Transverse colon (tissue), 4 donors: ENCODE data around the gene MGAT5B. TPM values are rescaled to one million over a fixed set of nuclear protein-coding genes. Genes with fewer than 3 reads are reported as not detected.

Experiments
- DNase-seq: peaks from one replicate; pipeline ENCODE4 v3.0.0-alpha.2; 2019
- H3K27ac ChIP-seq, 4 donors: fragments of 200-600 bp; sonication (generic); 2 replicates each; pipeline ENCODE4 v1.5.1; 2016 to 2018; ENCODE audit warnings: inconsistent platforms in 4 of 4
- H3K27me3 ChIP-seq: fragments of 200-600 bp; sonication (generic); 2 replicates; pipeline ENCODE4 v1.5.1; 2017; ENCODE audit warnings: inconsistent platforms
- H3K36me3 ChIP-seq, 4 donors: fragments of 200-600 bp; sonication (generic); 2 replicates each; pipeline ENCODE4 v1.5.1; 2017 to 2019; ENCODE audit warnings: inconsistent platforms in 4 of 4
- H3K4me1 ChIP-seq, 4 donors: fragments of 200-600 bp; sonication (generic); 2 replicates each; pipeline ENCODE4 v1.5.1; 2017 to 2020; ENCODE audit warnings: inconsistent platforms in 4 of 4
- H3K4me3 ChIP-seq, 4 donors: fragments of 200-600 bp; sonication (generic); 1 replicate in 1 of 4; 2 replicates in 3 of 4; pipeline versions ENCODE4 v1.5.1 to v1.6.1; 2017 to 2019; ENCODE audit warnings: inconsistent platforms in 4 of 4
- H3K9me3 ChIP-seq, 2 donors: fragments of 200-600 bp; sonication (generic); 2 replicates each; pipeline ENCODE4 v1.5.1; 2017 to 2019; ENCODE audit warnings: inconsistent platforms in 2 of 2
- EP300 ChIP-seq: sonication (generic); formaldehyde crosslinking; IDR thresholded peaks from one replicate; pipeline ENCODE4 v1.6.1; 2017; ENCODE audit warnings: antibody characterized with exemption, low read depth
- POLR2A ChIP-seq: fragments of 450-650 bp; IDR thresholded peaks from one replicate; pipeline ENCODE4 v1.6.1; 2016; ENCODE audit warnings: antibody characterized with exemption, mild to moderate bottlenecking, moderate library complexity
- POLR2AphosphoS5 ChIP-seq, 3 donors: sonication (generic); formaldehyde crosslinking; IDR thresholded peaks; one replicate each; pipeline ENCODE4 v1.6.1; 2016; ENCODE audit warnings: antibody characterized with exemption in 3 of 3
- WGBS, 2 donors: methylation state at CpG; one replicate each; pipeline ENCODE4 v1.1.5; 2018; ENCODE audit warnings: low coverage in 1 of 2; 5-methylcytosine and 5-hydroxymethylcytosine counted together
- in situ Hi-C, 4 donors: fragments of 200-750 bp; cut with MboI; loops; one replicate each; pipeline versions ENCODE4 v1.15.0 to v1.15.1; 2017; ENCODE audit warnings: low sequenced_read_pairs in 3 of 4, low pct_ligation_motif_present in 1 of 4, low pct_unique_long_range_greater_than_20kb in 1 of 4
- intact Hi-C: fragments of 100-400 bp; cut with DNase I; formaldehyde crosslinking; loops from one replicate; pipeline ENCODE4 v1.15.1; 2023; ENCODE audit warnings: low total_unique reads
- total RNA-seq, 4 donors: library from RNA; depleted of rRNA; stranded (reverse); fragments of >200 nt; gene quantifications; one replicate each; pipeline ENCODE4 v1.1.0, GENCODE V29; 2016
- TF ChIP-seq, protein P1 (sequence below), 5 experiments: fragments of 200-600 bp in 3 of 5; fragments of 450-650 bp in 2 of 5; sonication (generic) in 3 of 5; IDR thresholded peaks; 1 replicate in 2 of 5; 2 replicates in 3 of 5; pipeline ENCODE4 v1.5.1; 2016 to 2017; ENCODE audit warnings: antibody characterized with exemption in 5 of 5, inconsistent platforms in 3 of 5, mild to moderate bottlenecking in 2 of 5, moderate library complexity in 1 of 5

Gene MGAT5B
- total RNA-seq, 4 donors from 2014 or later: not detected

DNA sequence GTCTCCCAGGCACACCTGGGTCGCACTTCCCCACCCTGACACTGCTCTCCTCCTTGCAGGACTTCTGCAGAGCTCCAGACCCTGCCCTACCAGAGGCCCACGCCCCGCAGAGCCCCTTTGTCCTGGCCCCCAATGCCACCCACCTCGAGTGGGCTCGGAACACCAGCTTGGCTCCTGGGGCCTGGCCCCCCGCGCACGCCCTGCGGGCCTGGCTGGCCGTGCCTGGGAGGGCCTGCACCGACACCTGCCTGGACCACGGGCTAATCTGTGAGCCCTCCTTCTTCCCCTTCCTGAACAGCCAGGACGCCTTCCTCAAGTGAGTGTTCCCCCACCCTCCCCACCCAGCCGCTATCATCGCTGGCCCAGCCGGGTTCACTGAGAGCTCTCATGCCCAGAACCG is 79.6 kb downstream of the MGAT5B start:
- Histone ChIP-seq H3K27ac (no peak overlapping the region), H3K27me3 (peaks cover 8% of the 10 kb centered on the region), H3K4me3 (no peak overlapping the region), H3K9me3 (no peaks in the 10 kb centered on the region), H3K36me3 (no peaks in the 10 kb centered on the region), H3K4me1 (no peaks in the 10 kb centered on the region)
- 71% methylated on average over 17 of the region's 17 CpGs; no CpG with 5 or more reads in 1 of the 2 donors for WGBS, 2 donors
- intact Hi-C loops (no loop called here), in situ Hi-C loops (no loop called here)
- TF ChIP-seq POLR2A: no peak
- TF ChIP-seq, protein P1, sequence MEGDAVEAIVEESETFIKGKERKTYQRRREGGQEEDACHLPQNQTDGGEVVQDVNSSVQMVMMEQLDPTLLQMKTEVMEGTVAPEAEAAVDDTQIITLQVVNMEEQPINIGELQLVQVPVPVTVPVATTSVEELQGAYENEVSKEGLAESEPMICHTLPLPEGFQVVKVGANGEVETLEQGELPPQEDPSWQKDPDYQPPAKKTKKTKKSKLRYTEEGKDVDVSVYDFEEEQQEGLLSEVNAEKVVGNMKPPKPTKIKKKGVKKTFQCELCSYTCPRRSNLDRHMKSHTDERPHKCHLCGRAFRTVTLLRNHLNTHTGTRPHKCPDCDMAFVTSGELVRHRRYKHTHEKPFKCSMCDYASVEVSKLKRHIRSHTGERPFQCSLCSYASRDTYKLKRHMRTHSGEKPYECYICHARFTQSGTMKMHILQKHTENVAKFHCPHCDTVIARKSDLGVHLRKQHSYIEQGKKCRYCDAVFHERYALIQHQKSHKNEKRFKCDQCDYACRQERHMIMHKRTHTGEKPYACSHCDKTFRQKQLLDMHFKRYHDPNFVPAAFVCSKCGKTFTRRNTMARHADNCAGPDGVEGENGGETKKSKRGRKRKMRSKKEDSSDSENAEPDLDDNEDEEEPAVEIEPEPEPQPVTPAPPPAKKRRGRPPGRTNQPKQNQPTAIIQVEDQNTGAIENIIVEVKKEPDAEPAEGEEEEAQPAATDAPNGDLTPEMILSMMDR (IDR thresholded peaks at IDR 0.05): no peak
- no peak for TF ChIP-seq POLR2AphosphoS5 (IDR thresholded peaks at IDR 0.05)
- TF ChIP-seq EP300: no peak
- no peak for DNase-seq

DNA sequence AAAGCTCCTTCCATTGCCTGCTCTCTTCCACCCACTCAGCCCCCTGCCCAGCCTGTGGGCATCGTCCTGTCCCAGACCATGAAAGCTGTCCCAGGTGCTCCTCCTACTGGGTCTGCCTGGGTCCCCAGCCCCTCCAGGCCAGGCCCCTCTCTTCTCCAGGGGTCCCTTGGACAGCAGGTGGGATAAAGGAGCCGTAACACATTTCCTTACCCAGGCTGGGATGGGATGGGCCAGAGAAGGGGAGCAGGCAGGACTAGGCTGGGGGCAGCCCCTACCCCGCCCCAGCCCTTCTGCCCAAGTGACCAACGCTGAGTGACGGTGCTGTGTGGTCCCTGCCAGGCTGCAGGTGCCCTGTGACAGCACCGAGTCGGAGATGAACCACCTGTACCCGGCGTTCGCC is 80.1 kb downstream of the MGAT5B start:
- no peaks in the 10 kb centered on the region for H3K36me3 ChIP-seq
- DNase-seq: no peak
- H3K4me3 ChIP-seq: no peak overlapping the region
- no peak for TF ChIP-seq POLR2A
- TF ChIP-seq POLR2AphosphoS5 (IDR thresholded peaks at IDR 0.05): no peak
- TF ChIP-seq EP300: no peak
- TF ChIP-seq, protein P1 (IDR thresholded peaks at IDR 0.05): no peak
- no peaks in the 10 kb centered on the region for H3K9me3 ChIP-seq
- intact Hi-C loops: no loop called here
- H3K4me1 ChIP-seq: no peaks in the 10 kb centered on the region
- H3K27me3 ChIP-seq: peaks cover 7% of the 10 kb centered on the region
- in situ Hi-C loops: no loop called here
- WGBS, 2 donors: 68 to 80% methylated on average over 7 of the region's 10 CpGs
- H3K27ac ChIP-seq: no peak overlapping the region

DNA sequence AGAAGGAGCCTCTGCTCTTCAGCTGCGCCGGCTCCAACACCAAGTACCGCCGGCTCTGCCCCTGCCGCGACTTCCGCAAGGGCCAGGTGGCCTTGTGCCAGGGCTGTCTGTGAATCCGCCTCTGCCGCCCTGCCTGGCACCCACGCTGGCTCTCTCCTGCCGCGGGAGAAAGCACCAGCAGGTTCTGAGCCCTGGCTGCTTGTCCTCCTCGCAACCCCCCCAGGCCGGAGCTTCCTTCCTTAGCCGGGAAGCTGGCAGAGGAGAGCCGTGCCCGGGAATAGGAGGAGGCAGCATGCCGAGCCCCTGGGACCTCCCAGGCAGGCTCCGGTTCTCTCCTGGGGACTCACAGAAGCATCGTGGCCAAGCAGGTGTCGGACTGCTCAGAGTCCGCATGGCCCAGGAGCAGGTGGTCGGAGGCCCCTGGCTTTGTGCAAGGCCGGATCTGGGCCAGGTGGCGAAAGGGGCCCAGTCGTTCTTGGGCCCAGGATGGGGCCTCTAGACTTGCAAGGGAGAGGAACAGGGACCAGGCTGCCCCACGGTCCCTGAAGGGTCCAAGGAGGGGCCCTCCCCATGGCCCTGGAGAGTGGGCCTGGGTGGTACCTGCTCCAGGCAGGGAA is 80.6 kb downstream of the MGAT5B start:
- Histone ChIP-seq H3K27me3 (peaks cover 7% of the 10 kb centered on the region), H3K4me1 (no peaks in the 10 kb centered on the region), H3K27ac (no peak overlapping the region), H3K4me3 (no peak overlapping the region), H3K9me3 (no peaks in the 10 kb centered on the region), H3K36me3 (no peaks in the 10 kb centered on the region)
- in situ Hi-C loops: no loop called here
- DNase-seq: no peak
- intact Hi-C loops: no loop called here
- 78% methylated on average over 27 of the region's 27 CpGs; no CpG with 5 or more reads in 1 of the 2 donors for WGBS, 2 donors
- TF ChIP-seq POLR2AphosphoS5 (IDR thresholded peaks at IDR 0.05) (no peak), POLR2A (no peak), EP300 (no peak)
- TF ChIP-seq, protein P1 (IDR thresholded peaks at IDR 0.05): no peak

DNA sequence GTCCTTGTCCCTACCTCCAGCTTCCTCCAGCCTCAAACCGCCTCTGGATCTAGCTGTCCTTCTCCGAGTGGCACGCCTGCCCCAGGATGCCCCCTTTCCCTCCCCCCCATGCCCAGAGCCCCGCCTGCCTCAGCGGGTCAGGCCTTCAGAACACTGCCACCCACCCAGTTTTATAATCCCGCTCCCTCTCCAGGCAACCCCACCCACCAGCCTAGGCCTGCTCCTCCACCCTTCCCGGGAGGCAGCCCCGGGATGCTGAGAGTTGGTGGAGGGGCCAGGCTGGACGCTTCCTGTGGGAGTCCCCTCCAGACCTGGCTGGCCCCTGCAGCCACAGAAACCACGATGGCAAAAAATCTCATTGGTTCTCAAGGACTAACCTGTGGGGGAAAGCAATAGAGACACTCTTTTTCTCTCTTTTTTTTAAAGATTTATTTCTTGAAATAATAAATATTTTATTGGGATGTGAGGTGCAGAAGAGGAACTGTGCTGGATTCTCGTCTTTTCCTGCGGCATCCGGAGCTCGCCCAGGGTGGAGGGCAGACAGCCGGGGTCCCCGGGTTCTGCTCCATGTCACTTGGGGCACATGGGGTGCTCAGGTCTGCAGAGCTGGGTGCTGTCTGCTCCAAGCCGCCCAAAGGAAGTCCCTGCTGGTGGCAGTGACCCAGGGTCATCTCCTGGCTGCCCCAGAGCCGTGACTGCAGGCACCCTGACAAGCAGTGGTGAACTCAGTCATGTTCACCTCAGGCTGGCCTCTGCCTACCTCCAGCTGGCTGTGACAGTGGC is 81.9 kb downstream of the MGAT5B start:
- DNase-seq: no peak
- Histone ChIP-seq H3K27ac (no peak overlapping the region), H3K27me3 (peaks cover 7% of the 10 kb centered on the region), H3K9me3 (no peaks in the 10 kb centered on the region), H3K4me1 (no peaks in the 10 kb centered on the region), H3K4me3 (no peak overlapping the region), H3K36me3 (no peaks in the 10 kb centered on the region)
- intact Hi-C loops (no loop called here), in situ Hi-C loops (no loop called here)
- TF ChIP-seq, protein P1 (IDR thresholded peaks at IDR 0.05): no peak
- TF ChIP-seq POLR2A (no peak), POLR2AphosphoS5 (IDR thresholded peaks at IDR 0.05) (no peak), EP300 (no peak)
- WGBS, 2 donors: 57 to 59% methylated on average over 5 to 17 of the region's 18 CpGs
